Esophagus muscularis mucosa (tissue), 4 donors: ENCODE results near the gene HSPB1. TPM values are rescaled to one million over a fixed set of nuclear protein-coding genes. Genes with fewer than 3 reads are reported as not detected.
A peak's percentile ranks its signal among the peaks of the same experiment; 100 is the strongest.
"Not testable (repeated sequence)": the region's sequence is repeated elsewhere in the genome, so short reads cannot be mapped to it uniquely, and the experiment has no call there.

Experiments
- DNase-seq: peaks from one replicate; pipeline ENCODE4 v3.0.0-alpha.2; 2017; ENCODE audit errors: extremely low spot score
- H3K27ac ChIP-seq, 4 donors: fragments of 200-600 bp; sonication (generic); replicated peaks in 1 of 4; 1 replicate in 3 of 4; 2 replicates in 1 of 4; pipeline ENCODE4 v1.5.1; 2016 to 2019; ENCODE audit warnings: mild to moderate bottlenecking in 1 of 4
- H3K27me3 ChIP-seq, 4 donors: fragments of 200-600 bp; sonication (generic); one replicate each; pipeline versions ENCODE4 v1.5.1 to v1.6.0; 2016 to 2019
- H3K36me3 ChIP-seq, 4 donors: fragments of 200-600 bp; sonication (generic); one replicate each; pipeline ENCODE4 v1.5.1; 2016 to 2019
- H3K4me1 ChIP-seq, 4 donors: fragments of 200-600 bp; sonication (generic); one replicate each; pipeline ENCODE4 v1.5.1; 2016 to 2019
- H3K4me3 ChIP-seq, 4 donors: fragments of 200-600 bp; sonication (generic); 1 replicate in 2 of 4; 2 replicates in 2 of 4; pipeline ENCODE4 v1.5.1; 2016 to 2019; ENCODE audit warnings: mild to moderate bottlenecking in 4 of 4, moderate library complexity in 1 of 4
- H3K9me3 ChIP-seq, 4 donors: fragments of 200-600 bp; sonication (generic); 1 replicate in 3 of 4; 2 replicates in 1 of 4; pipeline ENCODE4 v1.5.1; 2016 to 2019
- EP300 ChIP-seq: sonication (generic); formaldehyde crosslinking; IDR thresholded peaks from one replicate; pipeline ENCODE4 v1.6.1; 2017; ENCODE audit warnings: antibody characterized with exemption
- POLR2A ChIP-seq: fragments of 450-650 bp; IDR thresholded peaks from one replicate; pipeline ENCODE4 v1.6.1; 2017; ENCODE audit warnings: antibody characterized with exemption, moderate library complexity, mild to moderate bottlenecking, low read depth
- POLR2AphosphoS5 ChIP-seq, 2 donors: sonication (generic); formaldehyde crosslinking; IDR thresholded peaks; one replicate each; pipeline ENCODE4 v1.6.1; 2017; ENCODE audit warnings: antibody characterized with exemption in 2 of 2
- WGBS: methylation state at CpG from one replicate; pipeline ENCODE4 v1.1.5; 2018; 5-methylcytosine and 5-hydroxymethylcytosine counted together
- intact Hi-C: fragments of 100-400 bp; cut with DNase I; formaldehyde crosslinking; loops from one replicate; pipeline ENCODE4 v1.15.1; 2023
- total RNA-seq, 4 donors: library from RNA; depleted of rRNA; stranded (reverse); fragments of >200 nt; gene quantifications; one replicate each; pipeline versions ENCODE4 v1.1.0 to v1.2.1, GENCODE V29; 2016
- TF ChIP-seq, protein P1 (sequence below), 3 experiments: fragments of 200-600 bp in 2 of 3; fragments of 450-650 bp in 1 of 3; sonication (generic) in 2 of 3; IDR thresholded peaks; one replicate each; pipeline ENCODE4 v1.5.1; 2017 to 2019; ENCODE audit warnings: antibody characterized with exemption in 3 of 3, mild to moderate bottlenecking in 2 of 3, moderate library complexity in 1 of 3

The HSPB1 gene
- total RNA-seq, 4 donors from 2014 or later = 927 to 2,513 (median 1,694) TPM

DNA sequence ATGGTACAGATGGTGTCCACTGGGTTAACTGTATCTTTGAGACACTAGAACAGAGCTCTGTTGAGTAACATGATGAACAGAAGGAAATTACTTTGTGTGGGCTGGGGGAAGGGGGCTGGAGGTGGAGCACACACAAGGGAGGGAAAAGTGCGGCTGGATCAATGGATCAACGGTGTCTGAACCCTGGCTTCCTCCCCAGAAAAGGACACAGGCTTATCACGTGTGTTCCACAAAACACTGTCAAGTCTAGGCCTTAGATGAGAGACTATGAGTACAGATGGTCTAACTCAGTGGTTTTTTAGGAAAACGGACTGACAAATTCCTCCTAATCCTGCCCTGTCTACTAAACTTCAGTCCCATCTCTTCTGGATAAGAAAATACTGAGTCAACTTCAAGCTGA lies 27.8 kb downstream of the HSPB1 start:
- intact Hi-C loops = no loop called here

DNA sequence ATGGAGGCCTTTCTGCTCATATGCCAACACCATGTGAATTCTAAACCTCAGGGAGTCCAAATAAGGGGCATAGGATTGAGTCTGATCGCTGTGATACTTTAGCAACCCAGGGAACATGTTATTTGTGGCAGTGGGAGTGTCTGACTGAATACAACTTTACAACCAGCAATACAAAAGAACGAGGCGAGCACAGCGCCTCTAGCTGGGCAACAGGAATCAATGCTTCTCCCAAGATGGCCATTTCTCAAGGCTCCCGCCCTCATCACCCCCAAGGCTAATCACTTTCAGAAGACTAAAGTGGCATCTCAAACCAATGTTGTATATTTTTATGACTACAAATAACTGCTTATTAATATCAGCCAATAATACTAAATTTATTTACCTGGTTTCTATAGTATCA lies 28.2 kb downstream of the HSPB1 start:
- DNase-seq = no peak
- Histone ChIP-seq H3K4me1 (peaks cover 51 to 86% (median 69%) of the 10 kb centered on the region in 4 donors), H3K9me3 (no peaks in the 10 kb centered on the region), H3K36me3 (peaks cover 17 to 45% (median 32%) of the 10 kb centered on the region in 4 donors), H3K27me3 (no peaks in the 10 kb centered on the region), H3K4me3 (no peak overlapping the region), H3K27ac (peak overlapping the region in 1 of 4 donors; percentile 9)
- TF ChIP-seq POLR2A = no peak
- TF ChIP-seq POLR2AphosphoS5 (IDR thresholded peaks at IDR 0.05) = no peak
- no peak for TF ChIP-seq EP300
- TF ChIP-seq, protein P1, sequence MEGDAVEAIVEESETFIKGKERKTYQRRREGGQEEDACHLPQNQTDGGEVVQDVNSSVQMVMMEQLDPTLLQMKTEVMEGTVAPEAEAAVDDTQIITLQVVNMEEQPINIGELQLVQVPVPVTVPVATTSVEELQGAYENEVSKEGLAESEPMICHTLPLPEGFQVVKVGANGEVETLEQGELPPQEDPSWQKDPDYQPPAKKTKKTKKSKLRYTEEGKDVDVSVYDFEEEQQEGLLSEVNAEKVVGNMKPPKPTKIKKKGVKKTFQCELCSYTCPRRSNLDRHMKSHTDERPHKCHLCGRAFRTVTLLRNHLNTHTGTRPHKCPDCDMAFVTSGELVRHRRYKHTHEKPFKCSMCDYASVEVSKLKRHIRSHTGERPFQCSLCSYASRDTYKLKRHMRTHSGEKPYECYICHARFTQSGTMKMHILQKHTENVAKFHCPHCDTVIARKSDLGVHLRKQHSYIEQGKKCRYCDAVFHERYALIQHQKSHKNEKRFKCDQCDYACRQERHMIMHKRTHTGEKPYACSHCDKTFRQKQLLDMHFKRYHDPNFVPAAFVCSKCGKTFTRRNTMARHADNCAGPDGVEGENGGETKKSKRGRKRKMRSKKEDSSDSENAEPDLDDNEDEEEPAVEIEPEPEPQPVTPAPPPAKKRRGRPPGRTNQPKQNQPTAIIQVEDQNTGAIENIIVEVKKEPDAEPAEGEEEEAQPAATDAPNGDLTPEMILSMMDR (IDR thresholded peaks at IDR 0.05) = no peak
- 69% methylated on average over 5 of the region's 5 CpGs for WGBS
- intact Hi-C loops = no loop called here

More for the DNA sequence above, 27.8 kb downstream of the HSPB1 start:
- H3K4me1 ChIP-seq = peaks cover 47 to 87% (median 68%) of the 10 kb centered on the region in 4 donors
- 47% methylated on average over 4 of the region's 4 CpGs for WGBS
- no peaks in the 10 kb centered on the region for H3K27me3 ChIP-seq
- peak overlapping the region in 1 of 4 donors; percentile 9 for H3K27ac ChIP-seq
- H3K9me3 ChIP-seq = no peaks in the 10 kb centered on the region
- H3K36me3 ChIP-seq = peaks cover 17 to 49% (median 34%) of the 10 kb centered on the region in 4 donors
- H3K4me3 ChIP-seq = no peak overlapping the region
- no peak for DNase-seq
- TF ChIP-seq EP300 (no peak), POLR2AphosphoS5 (IDR thresholded peaks at IDR 0.05) (no peak), POLR2A (no peak)
- TF ChIP-seq, protein P1 (IDR thresholded peaks at IDR 0.05) = no peak

DNA sequence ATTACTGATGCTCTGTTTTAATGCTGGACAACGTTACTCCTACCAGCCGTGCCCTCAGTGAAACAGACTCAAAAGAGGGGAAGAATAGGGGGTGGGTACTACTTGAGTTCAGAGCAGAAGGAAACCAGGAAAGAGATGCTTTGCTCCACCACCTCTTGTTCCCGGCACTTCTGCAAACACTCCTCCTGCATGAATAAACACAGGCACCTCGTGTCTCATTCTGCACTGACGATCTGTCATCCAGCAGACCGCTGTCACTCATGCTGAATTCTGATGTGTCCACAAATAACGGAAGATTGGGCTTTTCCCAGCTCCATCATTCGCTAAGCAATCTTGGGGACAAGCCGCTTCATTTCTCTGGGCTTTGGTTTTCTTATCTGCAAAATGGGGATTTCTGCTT lies 29.6 kb downstream of the HSPB1 start:
- Histone ChIP-seq H3K27me3 (no peaks in the 10 kb centered on the region), H3K4me1 (peaks cover 50 to 80% (median 71%) of the 10 kb centered on the region in 4 donors), H3K4me3 (no peak overlapping the region), H3K9me3 (no peaks in the 10 kb centered on the region), H3K36me3 (peaks cover 15 to 33% (median 24%) of the 10 kb centered on the region in 4 donors), H3K27ac (no peak overlapping the region)
- WGBS = 76% methylated on average over 9 of the region's 9 CpGs
- no peak for DNase-seq
- intact Hi-C loops = no loop called here
- TF ChIP-seq EP300 (no peak), POLR2AphosphoS5 (IDR thresholded peaks at IDR 0.05) (no peak), POLR2A (no peak)
- TF ChIP-seq, protein P1 (IDR thresholded peaks at IDR 0.05) = no peak

DNA sequence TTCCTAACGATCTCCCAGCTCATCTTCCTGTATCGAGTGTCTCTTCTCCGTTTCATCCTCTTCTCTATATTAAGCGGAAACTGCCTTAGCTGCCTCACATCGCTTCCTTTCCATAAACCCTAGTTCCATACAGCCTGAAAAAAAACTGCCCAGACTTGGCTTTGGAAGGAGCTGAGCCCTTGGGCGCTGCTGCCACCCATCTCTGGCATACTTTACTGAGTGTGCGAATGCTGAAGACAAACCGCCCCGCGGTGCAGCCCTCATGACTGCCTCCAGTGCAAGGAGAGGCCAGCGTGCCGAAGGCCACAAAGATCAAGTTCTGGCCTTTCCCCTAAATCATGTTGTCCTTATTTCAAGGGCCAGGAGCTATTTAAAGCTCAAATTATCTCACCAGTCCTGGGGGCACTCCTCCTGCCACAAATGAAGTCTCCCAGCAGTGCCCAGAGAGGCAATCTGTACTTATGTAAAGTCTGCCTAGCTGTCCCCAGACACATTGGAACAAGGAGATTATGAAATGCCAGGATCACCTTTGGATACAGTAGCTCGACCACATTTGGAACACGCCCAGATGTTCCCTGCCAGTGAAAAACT lies 31.1 kb downstream of the HSPB1 start:
- Histone ChIP-seq H3K4me1 (peaks cover 64 to 81% (median 74%) of the 10 kb centered on the region in 4 donors), H3K36me3 (peaks cover 11 to 19% (median 14%) of the 10 kb centered on the region in 4 donors), H3K27ac (peak overlapping the region; percentile 6 to 66 (median 50)), H3K4me3 (no peak overlapping the region), H3K9me3 (no peaks in the 10 kb centered on the region), H3K27me3 (no peaks in the 10 kb centered on the region)
- TF ChIP-seq POLR2A (no peak), POLR2AphosphoS5 (IDR thresholded peaks at IDR 0.05) (peak; percentile 23 to 30)
- no peak for DNase-seq
- WGBS = 63% methylated on average over 14 of the region's 14 CpGs
- intact Hi-C loops = no loop called here

DNA sequence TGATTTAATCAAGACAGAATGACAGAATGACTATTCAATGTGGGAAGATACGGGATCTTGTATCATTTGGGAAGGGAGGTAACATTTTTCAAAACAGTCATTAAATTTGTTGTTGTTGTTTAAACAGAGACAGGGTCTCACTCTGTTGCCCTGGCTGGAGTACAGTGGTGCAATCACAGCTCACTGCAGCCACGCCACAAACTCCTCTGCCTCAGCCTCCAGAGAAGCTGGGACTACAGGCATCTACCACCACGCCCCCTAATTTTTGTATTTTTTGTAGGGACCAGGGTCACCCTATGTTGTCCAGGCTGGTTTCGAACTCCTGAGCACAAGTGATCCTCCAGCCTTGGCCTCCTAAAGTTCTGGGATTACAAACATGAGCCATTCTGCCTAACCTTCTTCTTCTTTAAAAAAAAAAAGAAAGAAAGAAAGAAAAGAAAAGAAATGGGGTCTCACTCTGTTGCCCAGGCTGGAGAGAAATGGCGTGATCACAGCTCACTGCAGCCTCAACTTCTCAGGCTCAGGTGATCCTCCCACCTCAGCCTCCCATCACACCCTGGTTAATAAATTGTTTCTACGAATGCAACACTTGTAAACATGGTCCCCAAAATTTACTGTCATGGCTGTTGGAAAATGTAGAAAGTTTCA lies 32.0 kb downstream of the HSPB1 start:
- Histone ChIP-seq H3K4me3 (no peak overlapping the region), H3K27ac (peak overlapping the region in 2 of 4 donors; percentile 54 to 66), H3K27me3 (no peaks in the 10 kb centered on the region), H3K9me3 (no peaks in the 10 kb centered on the region), H3K36me3 (peaks cover 3 to 11% (median 6%) of the 10 kb centered on the region in 4 donors), H3K4me1 (peaks cover 66 to 90% (median 80%) of the 10 kb centered on the region in 4 donors)
- WGBS = 91% methylated on average over 6 of the region's 6 CpGs
- intact Hi-C loops = no loop called here
- no peak for DNase-seq
- TF ChIP-seq EP300 (no peak), POLR2AphosphoS5 (IDR thresholded peaks at IDR 0.05) (no peak), POLR2A (no peak)
- TF ChIP-seq, protein P1 (IDR thresholded peaks at IDR 0.05) = no peak

DNA sequence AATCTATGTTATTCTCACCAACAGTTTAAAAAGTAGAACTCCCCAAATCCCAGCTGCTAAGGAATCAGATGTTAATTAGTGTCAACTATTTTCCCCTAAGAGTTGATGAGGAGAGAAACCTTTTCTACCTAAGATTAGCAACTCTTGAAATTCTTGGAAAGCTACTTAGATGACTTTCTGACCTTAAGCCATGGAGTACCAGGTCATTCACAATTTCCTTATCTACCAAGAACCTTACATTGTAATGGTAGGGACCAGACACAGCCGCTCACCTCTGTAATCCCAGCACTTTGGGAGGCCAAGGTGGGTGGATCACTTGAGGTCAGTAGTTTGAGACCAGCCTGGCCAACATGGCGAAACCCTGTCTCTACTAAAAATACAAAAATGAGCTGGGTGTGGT lies 32.9 kb downstream of the HSPB1 start:
- WGBS = no CpG with 5 or more reads among the region's 2 CpGs
- H3K27ac ChIP-seq, intact Hi-C loops, H3K27me3 ChIP-seq, H3K9me3 ChIP-seq, H3K4me3 ChIP-seq, DNase-seq, H3K36me3 ChIP-seq: not testable (repeated sequence)
- H3K4me1 ChIP-seq = peaks cover 64 to 92% (median 83%) of the 10 kb centered on the region in 4 donors
